ELF-1 (cell line): Measurements from ENCODE around the gene PRKG1.
"Not testable (repeated sequence)": the region's sequence is repeated elsewhere in the genome, so short reads cannot be mapped to it uniquely, and the experiment has no call there.

ENCODE experiments used
- DNase-seq: peaks from one replicate; pipeline ENCODE4 v3.0.0-alpha.2; 2016; ENCODE audit warnings: low read depth, low spot score

The PRKG1 gene

DNA sequence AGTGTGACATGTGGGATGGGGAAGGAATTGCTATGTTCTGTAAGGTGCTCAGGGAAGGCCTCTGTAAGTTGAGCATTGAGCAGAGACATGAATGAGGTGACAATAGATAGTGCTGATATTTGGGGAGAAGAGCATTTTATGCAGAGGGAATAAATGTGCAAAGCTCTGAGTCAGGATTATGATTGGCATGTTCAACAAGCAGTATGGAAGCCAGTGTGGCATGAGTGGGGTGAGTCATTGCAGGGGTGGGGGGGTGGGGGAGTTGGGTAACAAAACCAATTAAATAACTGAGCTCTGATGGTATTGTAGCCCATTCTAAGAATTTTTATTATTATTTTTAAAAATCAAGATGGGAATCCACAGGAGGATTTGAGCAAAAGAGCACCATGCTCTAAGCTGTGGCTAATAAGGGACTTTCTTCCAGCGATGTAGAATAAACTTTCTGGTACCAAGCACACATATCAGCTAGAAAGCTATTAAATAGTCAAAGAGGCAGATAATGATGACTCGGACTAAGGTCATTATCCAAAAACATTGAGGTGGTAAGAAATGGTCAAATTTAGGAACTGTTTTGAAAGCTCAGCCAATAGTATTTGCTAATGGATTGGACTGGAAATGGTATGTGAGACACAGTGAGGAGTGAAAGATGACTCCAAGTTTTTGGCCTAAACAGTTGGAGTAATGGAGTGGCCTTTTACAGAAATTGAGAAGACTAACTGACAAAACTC, 96.4 kb downstream of the PRKG1 start:
- DNase-seq: no peak

DNA sequence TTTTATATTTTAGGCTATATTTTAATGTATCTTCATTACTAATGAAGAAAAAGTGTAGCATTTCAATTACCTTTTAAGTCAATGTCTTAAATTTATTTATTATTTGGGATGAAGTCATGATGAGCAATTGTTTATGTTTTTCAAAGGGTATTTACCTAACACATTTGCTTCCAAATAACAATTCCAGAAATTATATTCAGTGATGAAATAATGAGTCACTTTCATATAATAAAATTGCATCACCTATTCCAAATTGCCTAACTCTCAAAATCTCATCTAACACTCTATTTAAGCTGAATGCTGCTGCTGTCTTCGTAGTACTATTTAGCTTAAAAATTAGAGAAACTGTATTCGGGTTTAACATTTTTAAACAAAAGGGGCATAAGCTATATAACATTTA, 97.7 kb downstream of the PRKG1 start:
- DNase-seq: no peak

GRCh38 chr10:51176976-51177695, 102.8 kb downstream of the PRKG1 start:
- no peak for DNase-seq

DNA sequence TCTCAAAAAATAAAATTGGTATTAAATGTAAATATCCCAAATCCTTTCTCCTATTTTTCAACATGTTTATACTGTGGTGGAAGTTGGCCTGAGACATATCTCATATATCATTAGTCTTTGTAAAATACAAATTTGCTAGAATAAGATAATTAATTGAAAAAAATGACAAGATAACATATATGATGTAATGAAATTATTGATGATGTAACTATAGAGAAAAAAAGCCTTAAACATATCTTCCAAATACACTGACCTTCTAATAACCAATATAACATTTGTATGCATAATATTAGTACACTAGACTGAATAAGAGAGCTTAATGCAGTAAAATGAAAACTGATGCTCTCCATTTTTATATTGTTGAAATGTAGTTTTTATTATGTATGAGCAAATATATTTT, 104.3 kb downstream of the PRKG1 start:
- no peak for DNase-seq

DNA sequence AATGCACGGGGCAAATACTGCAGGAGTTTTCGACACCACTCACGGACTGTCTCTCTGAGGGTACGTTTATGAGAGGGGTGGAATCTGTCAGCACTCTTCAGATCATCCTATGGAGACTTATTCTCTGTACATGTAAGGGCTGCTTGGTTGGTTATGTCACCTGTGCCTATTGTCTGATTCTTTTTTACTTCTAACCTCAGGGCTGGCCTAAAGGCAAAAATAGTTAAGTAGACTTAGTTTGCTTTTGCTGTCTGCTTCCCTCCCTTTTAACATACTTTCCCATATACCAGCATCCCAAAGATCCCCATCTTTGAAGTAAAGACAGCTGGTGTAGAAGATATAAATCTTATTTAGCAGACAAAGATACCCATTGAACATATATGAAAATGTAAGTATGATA, 105.9 kb downstream of the PRKG1 start:
- no peak for DNase-seq

- no peak for DNase-seq
Measured at GRCh38 chr10:51183783-51184182, 109.5 kb downstream of the PRKG1 start.

- no peak for DNase-seq
Measured at GRCh38 chr10:51186361-51186760, 112.1 kb downstream of the PRKG1 start.

DNA sequence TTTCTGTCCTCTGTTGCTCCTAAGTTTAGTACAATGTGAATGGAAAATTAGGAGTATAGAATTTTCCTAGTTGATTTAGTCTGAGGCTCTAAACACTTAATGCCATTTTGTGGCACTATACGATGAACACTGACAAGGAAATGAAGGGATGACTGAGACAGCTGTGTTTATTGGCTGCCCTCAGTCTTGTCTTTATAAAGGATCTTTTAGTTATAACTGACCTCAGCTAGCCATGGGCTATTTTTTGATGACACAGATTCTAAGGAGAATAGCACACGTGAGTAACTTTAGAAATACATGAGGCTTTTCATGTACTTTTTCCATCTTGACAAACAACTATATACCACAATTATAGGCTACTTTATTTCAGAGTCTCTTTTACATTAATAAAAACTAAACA, 113.7 kb downstream of the PRKG1 start:
- no peak for DNase-seq

DNA sequence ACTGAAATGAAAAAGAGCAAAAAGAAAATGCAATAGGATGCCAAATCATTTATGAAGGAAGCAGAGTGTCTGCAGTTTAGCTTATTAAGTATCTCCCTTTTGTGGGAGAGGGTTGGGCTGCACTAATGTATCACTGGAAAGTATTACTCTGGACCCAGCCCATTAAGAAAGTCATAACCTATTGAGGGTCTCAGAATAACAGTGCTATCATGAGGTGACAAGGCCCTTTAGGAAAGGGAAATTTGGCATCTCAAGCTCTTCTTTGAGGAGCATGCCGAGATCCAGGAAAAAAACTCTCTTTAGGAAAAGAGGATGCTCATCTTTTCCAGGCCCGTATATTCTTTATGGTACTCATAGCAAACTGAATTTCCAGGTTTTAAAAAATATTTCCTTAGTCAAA, 114.6 kb downstream of the PRKG1 start:
- DNase-seq: no peak

GRCh38 chr10:51196508-51197175, 122.4 kb downstream of the PRKG1 start:
- no peak for DNase-seq

DNA sequence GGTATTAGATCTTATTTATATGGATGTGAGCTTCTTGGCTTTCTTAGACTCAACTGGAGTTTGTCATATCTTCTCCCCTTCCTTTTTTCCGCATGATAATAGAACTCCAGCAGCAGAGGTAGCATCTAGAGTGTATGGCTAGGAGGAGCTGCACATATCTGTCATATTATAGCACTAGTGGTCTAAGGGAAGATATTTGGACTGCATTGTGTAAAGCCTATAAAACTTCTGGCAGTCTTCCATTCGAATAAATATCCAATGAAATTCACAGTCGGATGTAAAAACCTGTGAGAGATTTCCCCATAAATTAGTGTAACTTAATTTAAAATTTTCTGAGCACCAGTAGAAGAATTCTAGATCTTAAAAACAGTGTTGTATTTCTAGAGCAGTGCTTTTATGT, 123.9 kb downstream of the PRKG1 start:
- no peak for DNase-seq

- DNase-seq: no peak
Measured at GRCh38 chr10:51201947-51202346, 127.7 kb downstream of the PRKG1 start.

DNA sequence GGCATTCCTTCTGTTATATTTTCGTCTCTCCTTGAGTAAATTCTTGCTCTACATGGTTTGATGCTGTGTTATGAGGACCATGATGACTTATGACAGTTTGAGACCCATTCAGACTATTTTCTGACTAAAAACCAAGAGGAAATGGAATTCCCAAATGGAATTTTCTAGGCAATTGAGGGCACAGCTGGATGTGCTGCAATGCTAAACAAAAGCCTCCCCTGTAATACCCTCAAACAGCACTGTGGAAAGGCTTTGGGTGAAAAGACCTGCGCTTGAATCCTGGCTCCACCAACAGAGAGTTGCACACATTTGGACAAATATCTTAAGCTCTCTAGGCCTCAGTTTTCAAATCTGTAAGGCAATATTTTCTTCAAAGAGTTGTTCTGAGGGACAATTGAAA, 129.1 kb downstream of the PRKG1 start:
- no peak for DNase-seq

- no peak for DNase-seq
Measured at GRCh38 chr10:51204066-51204465, 129.8 kb downstream of the PRKG1 start.

DNA sequence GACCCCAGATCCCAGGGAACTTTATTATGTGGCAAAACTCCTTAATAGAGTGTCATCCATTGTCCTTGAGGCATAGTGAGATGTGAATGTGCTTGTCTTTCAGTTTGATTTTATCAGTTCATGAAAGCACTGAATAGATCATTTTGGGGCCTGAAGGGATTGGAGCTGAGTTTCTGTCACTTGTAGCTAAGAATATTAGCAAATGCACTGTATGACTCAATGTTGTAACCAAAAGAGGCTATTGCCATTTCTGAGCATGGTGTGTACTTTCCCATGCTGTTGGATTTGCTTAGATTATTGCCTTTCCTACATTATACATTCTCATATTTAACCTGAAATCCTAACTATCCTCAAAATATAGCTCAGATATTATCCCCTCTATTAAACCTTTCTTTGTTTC, 130.4 kb downstream of the PRKG1 start:
- no peak for DNase-seq

- no peak for DNase-seq
Measured at GRCh38 chr10:51206500-51206899, 132.2 kb downstream of the PRKG1 start.

DNA sequence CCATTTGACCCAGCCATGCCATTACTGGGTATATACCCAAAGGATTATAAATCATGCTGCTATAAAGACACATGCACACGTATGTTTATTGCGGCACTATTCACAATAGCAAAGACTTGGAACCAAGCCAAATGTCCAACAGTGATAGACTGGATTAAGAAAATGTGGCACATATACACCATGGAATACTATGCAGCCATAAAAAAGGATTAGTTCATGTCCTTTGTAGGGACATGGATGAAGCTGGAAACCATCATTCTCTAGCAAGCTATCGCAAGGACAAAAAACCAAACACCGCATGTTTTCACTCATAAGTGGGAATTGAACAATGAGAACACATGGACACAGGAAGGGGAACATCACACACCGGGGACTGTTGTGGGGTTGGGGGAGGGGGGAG, 138.7 kb downstream of the PRKG1 start:
- not testable (repeated sequence) for DNase-seq

DNA sequence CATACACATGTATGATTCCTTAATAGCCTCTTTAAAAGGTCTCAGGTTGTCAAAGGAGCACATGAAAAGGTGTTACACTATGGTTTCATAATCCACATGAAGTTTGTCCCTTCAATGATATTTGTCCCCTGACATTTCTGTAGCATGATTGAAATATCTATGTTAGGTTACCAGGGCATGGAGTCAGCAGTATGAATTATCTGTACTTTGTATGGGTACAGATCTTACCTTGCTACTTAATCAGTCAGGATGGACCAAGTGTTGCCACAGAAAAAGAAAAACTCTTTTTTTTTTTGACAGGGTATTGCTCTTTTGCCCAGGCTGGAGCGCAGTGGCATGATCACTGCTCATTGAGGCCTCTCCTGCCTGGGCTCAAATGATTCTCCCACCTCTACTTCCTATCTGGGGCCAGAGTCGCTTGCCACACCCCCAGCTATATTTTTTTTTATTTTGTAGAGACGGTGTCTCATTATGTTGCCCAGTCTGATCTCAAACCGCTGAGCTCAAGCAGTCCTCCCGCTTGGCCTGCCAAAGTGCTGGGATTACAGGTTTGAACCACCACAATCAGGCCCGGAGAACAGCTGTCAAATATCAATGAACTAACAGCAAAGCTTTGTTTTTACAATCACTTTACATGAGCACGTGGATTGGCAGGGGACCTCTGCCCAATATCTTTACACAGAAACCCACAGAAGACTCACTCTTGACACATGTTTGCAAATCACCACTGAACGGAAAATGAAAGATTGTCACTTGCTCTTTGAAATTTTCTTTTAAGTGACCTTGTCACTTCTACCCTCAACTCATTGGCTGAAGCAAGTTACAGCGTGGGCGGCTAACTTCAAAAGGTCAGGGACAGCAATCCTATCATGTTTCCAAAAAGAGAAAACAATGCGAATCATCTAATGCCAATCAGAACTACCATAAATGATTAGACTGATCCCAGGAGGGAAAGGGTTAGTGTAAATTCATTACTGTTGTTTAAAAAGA, 140.2 kb downstream of the PRKG1 start:
- DNase-seq: no peak

- DNase-seq: no peak
Measured at GRCh38 chr10:51215951-51216834, 141.9 kb downstream of the PRKG1 start.

- no peak for DNase-seq
Measured at GRCh38 chr10:51217505-51217904, 143.2 kb downstream of the PRKG1 start.
